Stimulated activated naive CD4-positive, alpha-beta T cell treated with Interleukin-2 at 50 U/mL for 16 hours (primary cell): ENCODE results near the gene OPTC.

Source experiments
- DNase-seq: peaks from one replicate; lab custom pipeline; 2025; lab: John Stamatoyannopoulos, UW

OPTC gene

DNA sequence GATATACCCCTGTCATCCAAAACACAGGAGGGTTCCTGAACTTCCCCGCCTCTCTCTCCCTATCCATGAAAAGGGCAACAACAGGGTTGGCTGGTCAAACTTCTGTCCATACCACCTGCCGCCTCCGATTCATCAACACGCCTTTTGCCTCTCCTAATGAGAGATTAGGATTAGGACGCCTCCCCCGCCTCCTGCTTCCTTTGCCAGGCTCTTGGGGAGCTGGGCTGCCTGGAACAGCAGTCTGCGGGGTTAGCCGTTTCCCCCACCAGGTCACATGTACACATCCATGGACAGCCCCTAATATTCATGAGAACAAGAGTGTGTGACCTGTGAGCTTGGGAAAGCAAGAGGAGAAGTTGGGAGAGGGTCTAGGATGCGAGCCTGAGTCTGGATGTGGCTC lies 2.3 kb upstream of the OPTC start:
- DNase-seq: no peak

DNA sequence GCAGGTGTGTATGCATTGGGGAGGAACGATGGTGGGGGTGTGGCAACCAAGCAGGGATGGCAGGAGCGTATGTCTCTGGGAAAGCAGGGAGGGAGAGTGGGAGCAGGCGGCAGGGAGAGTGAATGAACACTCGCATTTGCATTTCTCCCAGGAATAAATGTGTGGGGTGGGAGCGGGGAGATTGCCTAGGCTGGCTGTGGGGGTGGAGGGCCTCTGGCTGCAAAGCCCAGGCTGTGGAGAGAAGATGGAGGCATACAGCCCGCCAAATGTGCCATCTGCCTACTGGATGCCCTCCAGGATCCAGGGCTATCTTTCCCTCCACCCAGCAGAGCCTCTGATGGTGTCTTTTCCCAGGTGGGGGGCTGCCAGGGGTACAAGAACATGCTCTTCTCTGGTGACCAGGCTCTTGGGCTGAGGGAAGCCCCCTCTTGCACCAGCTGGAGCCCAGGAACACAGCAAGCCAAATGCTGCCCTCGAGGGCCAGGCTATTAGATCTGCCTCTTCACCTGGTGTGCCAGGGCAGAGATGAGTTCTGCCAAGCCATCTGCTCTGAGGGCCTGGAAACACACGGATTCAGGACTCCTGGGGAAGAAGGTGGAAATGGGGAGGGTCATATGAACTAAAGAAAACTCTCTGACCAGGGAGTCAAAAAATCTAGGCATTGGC lies 1.7 kb upstream of the OPTC start:
- no peak for DNase-seq

DNA sequence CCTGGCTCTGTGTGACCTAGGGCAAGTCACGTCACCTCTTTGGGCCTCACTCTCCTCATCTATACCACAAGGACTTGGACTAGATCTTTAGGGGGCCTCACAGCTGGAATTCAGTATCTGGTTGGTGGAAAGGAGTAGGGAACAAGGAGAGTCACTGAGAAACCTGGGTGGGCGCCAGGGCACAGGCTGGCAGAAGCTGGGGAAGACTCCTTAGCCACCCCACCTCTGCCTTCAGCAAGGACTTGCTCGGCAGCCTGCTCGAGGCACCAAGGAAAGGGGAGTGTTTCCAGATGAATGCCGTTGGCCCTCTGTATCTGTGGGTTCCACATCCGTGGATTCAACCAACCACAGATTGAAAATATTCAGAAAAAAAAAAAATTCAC lies 1.2 kb upstream of the OPTC start:
- DNase-seq: no peak

DNA sequence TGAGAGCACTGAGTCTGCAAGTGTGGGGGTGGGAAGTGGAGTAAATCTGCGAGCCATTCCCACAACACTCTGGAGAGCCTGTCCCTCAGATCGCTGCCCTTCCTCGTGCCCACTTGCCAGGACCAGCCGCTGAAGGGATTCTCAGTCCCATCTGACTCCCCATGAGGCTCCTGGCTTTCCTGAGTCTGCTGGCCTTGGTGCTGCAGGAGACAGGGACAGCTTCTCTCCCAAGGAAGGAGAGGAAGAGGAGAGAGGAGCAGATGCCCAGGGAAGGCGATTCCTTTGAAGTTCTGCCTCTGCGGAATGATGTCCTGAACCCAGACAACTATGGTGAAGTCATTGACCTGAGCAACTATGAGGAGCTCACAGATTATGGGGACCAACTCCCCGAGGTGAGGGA lies 1.9 kb downstream of the OPTC start:
- no peak for DNase-seq

DNA sequence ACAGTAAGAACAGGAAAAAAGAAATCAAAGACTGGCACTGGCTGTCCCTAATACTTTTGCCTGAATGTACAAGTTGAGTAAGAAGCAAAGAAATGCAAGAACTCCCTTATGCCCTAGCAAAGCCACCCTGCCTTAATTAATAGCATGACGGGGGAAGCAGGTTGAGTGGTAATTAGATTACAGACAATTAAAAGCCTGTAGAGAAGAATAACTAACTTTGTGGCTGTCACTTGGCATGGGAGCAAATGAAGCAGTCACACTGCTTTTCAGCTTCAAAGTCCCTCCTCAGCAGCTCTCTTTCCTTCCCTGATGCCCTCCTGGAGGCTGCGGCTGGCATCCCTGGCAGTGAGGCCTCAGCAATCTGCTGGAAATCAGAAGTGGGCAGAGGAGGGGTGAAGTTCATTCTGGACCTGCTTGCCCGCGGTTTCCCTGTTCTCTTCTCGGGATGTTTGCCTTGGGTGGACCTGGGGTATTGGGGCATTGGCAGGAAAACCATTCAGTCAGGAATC lies 3.4 kb downstream of the OPTC start:
- no peak for DNase-seq

DNA sequence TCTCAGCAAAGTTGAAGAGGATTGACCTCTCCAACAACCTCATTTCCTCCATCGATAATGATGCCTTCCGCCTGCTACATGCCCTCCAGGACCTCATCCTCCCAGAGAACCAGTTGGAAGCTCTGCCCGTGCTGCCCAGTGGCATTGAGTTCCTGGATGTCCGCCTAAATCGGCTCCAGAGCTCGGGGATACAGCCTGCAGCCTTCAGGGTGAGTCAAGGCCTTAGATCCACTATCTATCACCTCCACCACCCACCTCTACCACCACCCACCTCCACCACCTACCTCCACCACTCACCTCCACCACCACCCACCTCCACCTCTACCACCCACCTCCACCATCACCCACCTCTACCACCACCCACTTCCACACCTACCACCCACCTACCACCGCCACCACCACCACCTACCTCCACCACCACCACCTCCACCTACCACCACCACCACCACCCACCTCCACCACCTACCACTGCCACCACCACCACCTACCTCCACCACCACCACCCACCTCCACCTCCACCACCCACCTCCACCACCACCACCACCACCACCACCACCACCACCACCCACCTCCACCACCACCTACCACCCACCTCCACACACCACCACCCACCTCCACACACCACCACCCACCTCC lies 5.8 kb downstream of the OPTC start:
- no peak for DNase-seq

DNA sequence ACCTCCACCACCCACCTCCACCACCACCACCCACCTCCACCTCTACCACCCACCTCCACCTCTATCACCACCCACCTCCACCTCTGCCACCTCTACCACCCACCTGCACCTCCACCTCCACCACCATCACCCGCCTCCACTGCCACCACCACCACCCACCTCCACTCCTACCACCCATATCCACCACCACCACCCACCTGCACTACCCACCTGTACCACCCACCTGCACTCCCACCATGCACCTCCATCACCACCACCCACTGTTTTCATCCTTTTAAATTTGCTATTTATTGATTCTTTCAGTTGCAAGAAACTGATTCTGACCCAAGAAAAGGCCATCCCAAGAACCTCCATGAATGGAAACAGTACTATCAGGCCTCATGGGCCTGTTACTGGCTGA lies 6.3 kb downstream of the OPTC start:
- DNase-seq: no peak

DNA sequence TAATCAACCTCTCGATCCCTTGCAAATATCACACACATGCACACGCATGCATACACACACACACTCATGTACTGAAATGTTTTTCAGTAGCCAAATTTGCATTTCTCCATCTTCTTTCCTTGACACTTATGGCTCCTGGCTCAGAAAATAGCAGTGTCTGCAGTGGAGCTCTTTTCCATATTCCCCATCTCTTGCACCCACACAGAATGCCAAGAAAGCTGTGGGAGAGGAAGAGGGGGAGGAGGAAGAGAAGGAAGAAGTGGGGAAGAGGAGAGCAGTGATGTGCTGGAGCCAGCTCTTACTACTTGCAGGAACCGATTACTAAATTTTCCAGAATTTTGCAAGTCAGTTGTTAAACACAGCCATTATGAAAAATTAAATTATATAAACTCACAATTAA lies 9.9 kb downstream of the OPTC start:
- DNase-seq: no peak

DNA sequence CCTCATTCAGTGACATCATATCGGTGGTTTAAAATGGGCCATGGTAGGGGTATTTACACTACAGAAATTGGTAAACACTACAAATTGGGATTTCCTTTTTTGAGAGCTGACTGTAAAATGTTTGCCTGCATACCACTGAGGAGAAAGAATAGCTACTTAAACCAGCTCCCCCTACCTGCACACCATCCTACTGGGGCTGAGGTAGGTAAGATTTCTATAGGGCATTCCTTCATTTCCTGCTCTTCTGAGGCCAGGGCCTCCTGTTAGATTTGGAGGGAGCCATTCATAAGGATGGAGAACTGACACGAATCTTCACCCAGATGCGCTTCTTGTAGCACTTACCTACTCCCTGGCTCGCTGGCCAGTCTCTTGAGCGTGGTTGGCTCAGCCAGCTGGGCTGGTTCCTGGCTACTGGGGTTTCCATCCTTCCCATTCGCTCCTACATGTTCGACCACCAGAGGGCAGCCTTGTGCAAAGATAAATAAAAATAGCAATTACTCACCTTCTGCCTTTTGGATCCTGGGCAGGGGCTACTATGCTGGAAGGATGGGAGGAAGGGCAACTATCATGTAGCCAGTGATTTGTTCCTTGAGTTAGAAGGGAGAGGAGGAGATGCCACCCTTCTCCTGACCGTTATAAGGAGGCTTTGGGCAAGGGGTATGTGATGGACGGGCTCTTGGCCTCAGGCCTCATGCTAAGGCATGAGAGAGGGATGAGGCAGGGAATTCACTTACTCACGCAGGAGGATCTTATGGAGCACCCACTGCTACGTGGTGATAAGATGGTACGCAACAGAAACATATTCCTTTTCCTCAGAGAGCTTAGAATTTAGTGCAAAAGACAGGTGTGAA lies 10.7 kb downstream of the OPTC start:
- DNase-seq: peak; percentile 61

DNA sequence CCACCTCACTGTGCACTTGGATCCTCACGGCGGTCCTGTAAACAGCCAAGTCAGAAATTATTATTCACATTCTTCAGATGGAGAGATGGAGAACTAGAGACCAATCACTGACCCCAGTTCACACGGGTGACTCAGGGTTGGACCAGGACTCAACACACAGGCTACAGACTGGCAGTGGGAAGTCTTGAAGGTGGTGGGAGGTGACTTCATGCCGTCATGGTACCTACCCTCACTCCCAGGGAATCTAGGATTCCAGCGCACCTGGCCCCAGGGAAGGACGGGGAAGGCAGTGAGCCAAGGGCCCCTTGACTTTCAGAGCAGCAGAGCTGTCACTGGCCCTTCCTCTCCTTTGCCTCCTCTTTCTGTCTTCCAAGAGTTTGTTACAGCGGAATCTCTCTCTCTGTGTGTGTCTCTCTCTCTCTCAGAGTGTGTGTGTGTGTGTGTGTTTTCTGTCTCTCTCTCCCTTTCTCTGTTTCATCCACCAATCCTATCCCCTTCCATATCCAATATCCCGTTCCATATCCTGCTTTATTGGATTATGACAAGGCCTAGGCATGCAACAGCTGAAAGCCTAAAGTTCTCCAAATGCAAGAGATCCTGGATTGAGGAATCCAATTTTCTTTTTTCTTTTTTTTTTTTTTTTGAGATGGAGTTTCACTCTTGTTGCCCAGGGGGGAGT lies 11.7 kb downstream of the OPTC start:
- DNase-seq: no peak

DNA sequence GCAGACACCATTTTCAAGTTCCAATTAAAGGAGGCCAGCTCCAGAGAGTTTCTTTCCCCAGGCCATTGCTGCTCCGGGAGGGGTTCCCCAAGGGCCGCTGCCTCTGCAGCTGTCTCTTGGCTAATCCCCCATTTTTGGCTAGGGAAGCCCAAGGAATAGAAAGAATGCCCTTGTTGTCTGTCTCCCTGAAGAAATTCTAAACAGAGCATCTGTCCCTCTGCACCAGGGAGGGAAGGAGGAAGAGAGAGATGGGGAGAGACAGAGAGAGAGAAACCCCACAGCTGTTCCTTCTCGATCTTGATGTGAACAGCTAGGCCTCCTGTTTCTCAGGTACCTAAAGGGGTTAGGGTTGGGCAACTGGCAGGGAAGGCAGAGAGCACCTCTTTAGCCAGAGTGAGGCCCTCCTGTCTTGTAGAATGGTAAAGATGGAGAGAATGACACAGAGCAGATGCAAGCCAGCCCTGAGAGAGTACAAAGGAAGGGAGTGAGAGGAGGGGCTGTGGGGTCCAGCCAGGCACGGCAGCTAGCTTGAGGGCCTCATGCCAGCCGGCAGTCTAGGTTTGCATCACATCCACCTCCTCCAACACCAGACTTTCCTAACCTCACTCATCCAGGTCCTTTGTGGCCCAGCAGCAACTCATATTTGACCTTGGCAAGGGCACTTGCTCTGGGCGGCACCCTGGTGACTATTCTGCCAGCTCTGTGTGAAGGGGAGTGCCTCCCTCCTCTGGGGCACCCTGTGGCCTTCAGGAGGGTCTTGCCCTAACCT lies 13.1 kb downstream of the OPTC start:
- DNase-seq: no peak

DNA sequence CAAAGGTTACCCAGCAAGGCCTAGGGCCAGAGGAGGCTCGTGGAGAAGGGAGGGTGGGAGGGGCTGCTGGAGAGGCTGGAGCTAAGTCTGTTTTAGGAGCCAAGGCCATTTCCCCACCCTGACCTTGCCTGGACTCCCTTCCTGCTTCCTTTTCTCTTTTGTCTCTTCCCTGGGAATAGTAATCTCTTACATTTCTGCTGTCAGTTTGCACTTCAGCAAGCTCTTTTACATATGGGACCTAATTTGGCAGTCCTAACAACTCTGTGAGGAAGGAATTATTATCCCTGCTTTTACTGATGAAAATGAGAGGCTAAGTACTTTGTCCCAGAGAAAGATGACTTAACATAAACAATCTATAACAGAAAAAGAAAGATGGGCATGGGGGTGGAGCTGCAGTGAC lies 13.8 kb downstream of the OPTC start:
- DNase-seq: no peak

DNA sequence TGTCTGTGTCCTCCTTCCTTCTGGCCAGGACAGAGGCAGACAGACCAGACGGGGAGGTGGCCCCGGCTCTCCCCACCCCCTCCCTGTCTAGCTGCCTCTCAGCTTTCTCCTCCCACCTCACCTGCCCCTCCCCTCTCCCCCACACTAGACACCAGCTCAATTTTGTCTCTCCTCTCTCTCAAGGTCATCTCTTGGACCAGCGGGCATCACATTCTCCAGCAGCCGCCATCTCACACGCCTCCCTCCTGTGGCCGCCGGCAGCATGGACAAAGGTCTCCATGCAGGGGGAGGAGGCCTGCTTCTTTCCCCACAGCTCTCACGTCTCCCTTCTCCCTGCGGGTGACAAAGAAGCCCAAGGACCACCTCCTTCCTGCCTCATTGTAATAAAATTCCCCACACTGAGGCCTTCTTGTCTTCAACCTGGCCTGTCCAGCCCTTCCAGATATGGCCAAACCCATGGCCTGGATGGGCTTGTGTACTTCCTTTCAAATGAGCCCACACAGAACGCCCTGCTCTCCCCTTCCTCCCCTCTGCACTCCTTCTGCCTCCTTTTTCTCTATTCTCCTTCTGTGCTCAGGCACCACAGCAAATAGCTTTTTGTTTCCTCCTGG lies 14.6 kb downstream of the OPTC start:
- no peak for DNase-seq

DNA sequence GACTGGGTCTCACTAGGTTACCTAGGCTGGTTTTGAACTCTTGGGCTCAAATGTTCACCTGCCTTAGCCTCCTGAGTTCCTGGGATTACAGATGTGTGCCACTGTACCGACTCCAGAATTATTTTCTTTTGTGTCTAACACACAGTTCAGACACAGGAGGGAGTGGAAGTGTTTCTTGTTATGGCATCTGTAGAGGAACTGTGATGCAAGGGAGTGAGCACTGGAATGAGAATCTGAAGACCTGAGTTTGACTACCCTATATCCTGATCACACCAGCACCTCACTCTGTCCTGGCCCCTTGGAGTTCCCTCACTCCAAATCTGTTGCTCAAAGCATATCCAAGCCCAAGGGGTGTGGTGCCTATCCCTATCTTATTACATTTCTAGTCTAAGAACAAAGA lies 15.2 kb downstream of the OPTC start:
- DNase-seq: no peak

DNA sequence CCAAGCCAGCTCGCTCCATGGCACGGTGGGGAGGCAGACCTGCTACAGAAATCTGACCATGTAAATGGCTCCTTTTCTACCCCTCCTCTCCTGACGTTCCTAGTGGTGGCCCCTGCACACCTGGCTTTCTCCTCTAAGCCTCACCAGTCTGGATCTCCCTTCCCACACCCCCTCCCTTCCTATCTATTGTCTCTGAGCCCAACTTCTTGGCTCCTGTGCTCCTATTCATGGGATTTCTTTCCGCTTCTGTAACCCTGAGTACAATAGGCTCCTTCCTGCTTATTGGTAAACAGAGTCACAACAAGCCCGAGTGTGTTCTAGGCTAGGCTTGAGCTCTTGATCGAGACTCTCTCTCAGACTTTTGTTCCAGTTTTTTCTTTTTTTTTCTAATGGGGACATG lies 17.6 kb downstream of the OPTC start:
- no peak for DNase-seq

DNA sequence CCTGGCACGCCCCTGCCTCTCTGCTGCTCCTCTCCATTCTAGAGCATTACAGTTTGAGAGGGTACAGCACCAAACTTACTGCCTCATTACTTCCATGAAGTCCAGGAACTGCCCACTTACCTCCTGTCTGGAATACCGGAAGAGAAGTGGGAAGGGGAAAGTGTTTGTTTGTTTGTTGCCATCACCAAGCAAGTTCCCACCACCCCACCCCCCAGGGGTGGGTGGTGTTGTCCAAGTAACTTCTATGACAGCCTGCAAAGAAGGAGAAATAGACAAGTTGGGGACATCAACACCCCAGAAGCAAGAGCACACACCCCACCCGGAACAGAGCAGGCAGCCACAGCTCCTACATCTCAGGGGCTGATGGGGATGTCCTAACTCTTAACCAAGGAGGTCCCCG lies 18.0 kb downstream of the OPTC start:
- no peak for DNase-seq

DNA sequence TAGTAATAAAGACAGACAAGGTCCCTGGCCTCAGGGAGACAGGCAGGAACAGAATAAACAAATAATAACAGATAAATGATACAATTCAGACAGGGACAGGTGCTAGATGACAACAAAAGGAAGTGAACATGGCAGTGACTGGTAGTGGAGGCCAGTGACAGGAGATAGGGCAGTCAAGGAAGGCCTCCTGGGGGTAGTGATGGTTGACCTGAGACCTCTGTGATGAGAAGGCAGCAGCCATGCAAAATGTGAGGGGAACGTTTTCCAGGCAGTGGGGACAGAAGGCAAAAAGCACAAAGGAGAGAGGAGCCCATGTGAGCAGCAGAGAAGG lies 18.5 kb downstream of the OPTC start:
- no peak for DNase-seq

DNA sequence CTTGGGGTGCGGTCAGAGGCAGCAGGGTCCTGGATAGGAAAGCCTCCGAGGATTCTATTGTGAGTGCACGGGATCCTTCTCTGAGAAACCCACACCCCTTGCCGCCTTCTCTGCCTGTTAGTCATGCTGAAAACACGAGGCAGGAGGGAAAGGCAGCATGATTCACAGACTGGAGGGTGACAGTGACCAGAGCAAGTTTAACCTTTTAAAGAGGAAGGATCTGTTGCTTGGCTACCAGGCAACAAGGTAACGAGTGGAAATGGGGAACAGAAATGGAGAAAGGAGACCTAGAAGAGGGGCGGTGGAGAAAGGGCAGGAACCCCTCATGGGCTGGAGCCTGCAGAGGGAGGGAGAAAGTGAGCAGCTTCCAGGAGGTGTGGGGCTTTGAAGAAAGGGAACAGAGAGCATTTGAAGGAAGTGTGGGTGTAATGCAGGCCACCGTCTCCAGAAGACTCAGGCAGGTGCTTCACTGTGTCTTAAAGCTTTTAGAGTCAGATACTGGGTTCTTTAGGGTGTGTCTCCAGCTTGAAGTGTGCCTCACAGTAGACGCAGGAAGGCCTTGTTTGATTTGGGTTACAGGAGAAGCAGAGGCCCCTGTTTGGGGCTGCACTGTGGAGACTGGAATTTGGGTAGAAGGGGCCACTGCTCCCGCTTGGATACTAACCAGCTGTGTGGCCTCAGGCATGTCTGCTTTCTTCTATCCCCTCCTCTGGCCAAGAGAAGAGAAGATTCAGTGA lies 19.1 kb downstream of the OPTC start:
- DNase-seq: peak; percentile 9

DNA sequence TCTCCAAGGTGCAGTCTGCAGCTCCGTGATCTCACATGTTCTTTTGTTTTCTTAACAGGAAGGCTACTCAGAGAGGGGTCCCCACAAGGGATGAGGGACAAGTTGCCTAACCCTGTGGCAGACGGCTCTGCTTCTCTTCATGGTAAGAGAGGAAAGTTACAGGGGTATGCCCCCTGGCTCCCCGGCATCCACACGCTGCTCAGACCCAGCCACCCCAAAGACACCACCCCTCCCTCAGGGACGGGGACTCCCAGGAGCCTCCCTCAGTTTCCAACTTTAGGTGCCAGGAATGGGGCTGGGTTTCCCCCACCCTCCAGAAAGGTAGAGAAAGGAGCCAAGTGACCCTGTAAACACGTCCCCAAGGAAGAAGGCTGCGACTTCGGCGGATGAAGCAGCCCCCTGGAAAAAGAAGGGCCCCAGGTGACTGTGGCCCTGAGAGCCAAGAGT lies 19.7 kb downstream of the OPTC start:
- no peak for DNase-seq

DNA sequence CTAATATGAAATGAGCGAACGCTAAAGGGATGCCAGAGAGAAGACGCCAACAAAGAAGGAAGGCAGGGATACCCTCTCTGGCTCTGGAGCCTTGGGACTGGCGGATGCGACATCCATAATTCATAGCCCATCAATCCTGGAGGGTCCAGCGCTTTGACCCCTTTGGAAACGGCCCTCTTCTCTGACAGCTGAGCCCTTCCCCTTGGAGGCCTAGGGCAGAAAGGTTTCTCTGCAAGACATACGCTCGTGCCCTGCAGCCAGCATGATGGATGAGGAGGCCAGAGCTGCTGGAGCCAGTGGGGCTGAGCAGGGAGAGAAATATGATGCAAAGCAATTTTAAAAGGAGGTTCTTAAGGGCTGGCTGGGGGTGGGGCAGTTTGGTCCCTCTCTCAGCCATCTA lies 22.2 kb downstream of the OPTC start:
- DNase-seq: no peak

DNA sequence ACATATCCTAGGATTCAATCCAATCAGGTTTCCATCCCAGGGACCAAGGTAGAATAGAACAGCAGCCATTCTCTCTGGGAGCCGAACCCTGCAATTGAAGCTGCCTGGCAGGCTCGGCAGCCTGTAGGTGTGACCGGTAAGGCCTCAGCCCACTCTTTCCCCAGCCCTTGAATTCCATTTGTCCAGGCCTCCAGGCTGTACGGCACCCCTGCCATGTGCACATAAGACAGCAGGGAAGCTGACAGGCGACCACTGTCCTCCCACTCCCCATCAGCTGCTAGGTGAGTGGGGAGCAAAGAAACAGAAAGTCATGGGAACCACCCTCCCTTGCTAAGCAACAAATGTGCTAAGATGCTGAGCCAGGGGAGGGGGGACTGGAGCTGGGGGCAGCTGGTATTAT lies 23.0 kb downstream of the OPTC start:
- DNase-seq: no peak
